ENCODE measurements around the gene SDHD. TPM values are rescaled to one million over a fixed set of nuclear protein-coding genes. Genes with fewer than 3 reads are reported as not detected.
"Not testable (repeated sequence)": the region's sequence is repeated elsewhere in the genome, so short reads cannot be mapped to it uniquely, and the experiment has no call there.

SDHD gene
- total and polyA plus RNA-seq, 2 experiments from 2014 or later = 52.1 to 184 TPM

- H3K4me3 ChIP-seq = peak within 1 kb of the TSS; percentile 86
- no peaks in the 10 kb centered on the region for H3K4me1 ChIP-seq (ENCODE audit: low read depth)
- H3K27ac ChIP-seq = peak within 1 kb of the TSS; percentile 97
- no peaks in the 10 kb centered on the region for H3K27me3 ChIP-seq
- DNase-seq (ENCODE audit: low read depth in 1 of 2, low spot score in 1 of 2) = peak; percentile 90 to 94
- H3K36me3 ChIP-seq = peaks cover 25% of the 10 kb centered on the region
- H3K9me3 ChIP-seq (ENCODE audit: low read depth) = no peaks in the 10 kb centered on the region
- TF ChIP-seq CTCF (IDR thresholded peaks at IDR 0.05; ENCODE audit: low read depth, low read length) = peak; percentile 4
Measured at GRCh38 chr11:112073941-112074811, 12.5 kb upstream of the SDHD start, which contains the start of the genes NKAPD1 and PIH1D2. Gene NKAPD1 (plus strand): TSS chr11:112074299. CDS start chr11:112075575, 1,276 bp downstream. Gene PIH1D2 (minus strand): TSS chr11:112074017. CDS start chr11:112073174, 843 bp downstream.

- peak in 1 of 2 donors; percentile 12 for DNase-seq (ENCODE audit: low read depth in 1 of 2, low spot score in 1 of 2)
- H3K36me3 ChIP-seq = peaks cover 56% of the 10 kb centered on the region
- H3K27me3 ChIP-seq = no peaks in the 10 kb centered on the region
- H3K4me1 ChIP-seq (ENCODE audit: low read depth) = peaks cover 9% of the 10 kb centered on the region
- no peaks in the 10 kb centered on the region for H3K9me3 ChIP-seq (ENCODE audit: low read depth)
- peak overlapping the region; percentile 11 for H3K27ac ChIP-seq
- no peak for TF ChIP-seq CTCF (IDR thresholded peaks at IDR 0.05; ENCODE audit: low read depth, low read length)
- no peak overlapping the region for H3K4me3 ChIP-seq
Measured at GRCh38 chr11:112082729-112083128, 3.9 kb upstream of the SDHD start.

GRCh38 chr11:112085822-112086421 is 751 bp upstream of the SDHD start:
- H3K4me3 ChIP-seq = peak overlapping the region; percentile 86
- DNase-seq (ENCODE audit: low read depth in 1 of 2, low spot score in 1 of 2) = peak; percentile 33 to 39
- H3K36me3 ChIP-seq = peaks cover 54% of the 10 kb centered on the region
- no peak for TF ChIP-seq CTCF (IDR thresholded peaks at IDR 0.05; ENCODE audit: low read depth, low read length)
- H3K27me3 ChIP-seq = no peaks in the 10 kb centered on the region
- peak overlapping the region; percentile 67 for H3K27ac ChIP-seq
- H3K9me3 ChIP-seq (ENCODE audit: low read depth) = no peaks in the 10 kb centered on the region
- H3K4me1 ChIP-seq (ENCODE audit: low read depth) = peaks cover 11% of the 10 kb centered on the region

- Histone ChIP-seq H3K27ac (peak overlapping the region; percentile 78), H3K4me1 (ENCODE audit: low read depth) (peaks cover 11% of the 10 kb centered on the region), H3K27me3 (no peaks in the 10 kb centered on the region), H3K9me3 (ENCODE audit: low read depth) (no peaks in the 10 kb centered on the region), H3K4me3 (peak overlapping the region; percentile 86), H3K36me3 (peaks cover 58% of the 10 kb centered on the region)
- peak in 1 of 2 donors; percentile 2 for DNase-seq (ENCODE audit: low read depth in 1 of 2, low spot score in 1 of 2)
- TF ChIP-seq CTCF (IDR thresholded peaks at IDR 0.05; ENCODE audit: low read depth, low read length) = no peak
Measured at GRCh38 chr11:112087212-112087611, 539 bp downstream of the SDHD start.

GRCh38 chr11:112095302-112095701 is 8.6 kb downstream of the SDHD start:
- not testable (repeated sequence) for H3K27ac ChIP-seq; DNase-seq (ENCODE audit: low read depth in 1 of 2, low spot score in 1 of 2); H3K9me3 ChIP-seq (ENCODE audit: low read depth); H3K4me1 ChIP-seq (ENCODE audit: low read depth); H3K27me3 ChIP-seq; H3K4me3 ChIP-seq
- peaks cover 49% of the 10 kb centered on the region for H3K36me3 ChIP-seq

- peaks cover 41% of the 10 kb centered on the region for H3K36me3 ChIP-seq
- no peaks in the 10 kb centered on the region for H3K4me1 ChIP-seq (ENCODE audit: low read depth)
- TF ChIP-seq CTCF (IDR thresholded peaks at IDR 0.05; ENCODE audit: low read depth, low read length) = no peak
- DNase-seq (ENCODE audit: low read depth in 1 of 2, low spot score in 1 of 2) = no peak
- no peaks in the 10 kb centered on the region for H3K9me3 ChIP-seq (ENCODE audit: low read depth)
- no peaks in the 10 kb centered on the region for H3K27me3 ChIP-seq
- no peak overlapping the region for H3K4me3 ChIP-seq
- no peak overlapping the region for H3K27ac ChIP-seq
Measured at GRCh38 chr11:112096194-112096593, 9.5 kb downstream of the SDHD start.

Measured in cardiac muscle cell (in vitro differentiated cells and primary cell).